Heart right ventricle (tissue), 16 donors: ENCODE measurements around the gene LSS. TPM values are rescaled to one million over a fixed set of nuclear protein-coding genes. Genes with fewer than 3 reads are reported as not detected.

Experiments
- ATAC-seq, 8 donors: fragments of 200-7000 bp; cut with Tn5 transposase; one replicate each; pipeline ENCODE4 v1.9.1; 2020; ENCODE audit warnings: mild to moderate bottlenecking in 8 of 8, moderate library complexity in 8 of 8, moderate number of reproducible peaks in 1 of 8
- DNase-seq, 2 donors: peaks; one replicate each; pipeline ENCODE4 v3.0.0-alpha.2; 2020
- H3K27ac ChIP-seq, 10 donors: fragments of 200-600 bp; sonication (generic) in 2 of 10; one replicate each; pipeline versions ENCODE4 v1.5.0 to v1.8.0; 2020 to 2022; ENCODE audit warnings: mild to moderate bottlenecking in 3 of 10
- H3K27me3 ChIP-seq, 7 donors: fragments of 200-600 bp; one replicate each; pipeline ENCODE4 v1.8.0; 2021 to 2022; ENCODE audit warnings: mild to moderate bottlenecking in 2 of 7
- H3K36me3 ChIP-seq, 9 donors: fragments of 200-600 bp; sonication (generic) in 1 of 9; one replicate each; pipeline versions ENCODE4 v1.5.0 to v1.8.0; 2020 to 2022; ENCODE audit warnings: mild to moderate bottlenecking in 2 of 9
- H3K4me1 ChIP-seq, 9 donors: fragments of 200-600 bp; sonication (generic) in 1 of 9; one replicate each; pipeline versions ENCODE4 v1.5.0 to v1.8.0; 2020 to 2022; ENCODE audit warnings: mild to moderate bottlenecking in 4 of 9
- H3K4me3 ChIP-seq, 10 donors: fragments of 200-600 bp; sonication (generic) in 2 of 10; one replicate each; pipeline versions ENCODE4 v1.5.0 to v1.8.0; 2020 to 2022; ENCODE audit warnings: mild to moderate bottlenecking in 7 of 10, moderate library complexity in 2 of 10
- H3K9me3 ChIP-seq, 11 donors: fragments of 200-600 bp in 10 of 11; sonication (generic) in 2 of 11; one replicate each; pipeline versions ENCODE4 v1.5.0 to v1.8.0; 2013 to 2022; ENCODE audit warnings: mild to moderate bottlenecking in 2 of 11, control low read depth in 1 of 11, moderate library complexity in 1 of 11
- WGBS, 2 donors: extraction: QIAGEN DNeasy Blood & Tissue Kit; methylation state at CpG; one replicate each; pipeline ENCODE4 v1.1.7; 2013; ENCODE audit warnings: inconsistent platforms in 1 of 2; 5-methylcytosine and 5-hydroxymethylcytosine counted together
- intact Hi-C, 10 donors: fragments of 100-400 bp; cut with DNase I; formaldehyde crosslinking; loops; one replicate each; pipeline versions ENCODE4 v1.11.1 to v1.14.2; 2022
- polyA plus RNA-seq, 2 donors: library from polyadenylated mRNA; stranded (reverse); fragments of 200-250 nt; gene quantifications; one replicate each; pipeline ENCODE4 v1.2.3, GENCODE V29; 2013
- total RNA-seq, 10 donors: library from RNA; stranded (reverse); fragmentation: NEBNext Ultra II Directional in 3 of 10; extraction: Animal tissue kit (Norgen Biotek cat#: 25700) in 3 of 10; gene quantifications; one replicate each; pipeline versions ENCODE4 v1.2.1 to v1.2.4, GENCODE V29; 2021 to 2023
- TF ChIP-seq, protein P1 (sequence below), 9 donors: fragments of 200-600 bp; sonication (generic) in 2 of 9; IDR thresholded peaks; one replicate each; pipeline versions ENCODE4 v1.5.0 to v1.8.0; 2021 to 2022; ENCODE audit warnings: antibody characterized with exemption in 9 of 9, mild to moderate bottlenecking in 5 of 9, moderate library complexity in 1 of 9
- donor health status: Arrhythmogenic right ventricular cardiomyopathy.
- donor health status: ischemic (EF 13 %, LVEDD 7.1; RV severe dilation, severe dysfunction).
- donor health status: healthy with polysubstance abuse.
- donor health status: DM: no; HTN: yes; CAD: no.
- donor health status: DM: no; HTN: no; CAD: no.
- donor health status: ischemic (EF 25% LVEDD 6.9; RV normal size, moderate dysfunction).
- donor health status: ischemic (EF 25% LVEDD 5.7; RV mildly dilated, moderate dysfunction).
- donor health status: healthy.
- donor health status: DM: yes; HTN: yes; CAD: no.
- donor health status: Ischemic cardiomyopathy.
- donor health status: ischemic (EF 35%, LVEDD 5.7; RV mildly dilated, moderate dysfunction).
- donor health status: nonischemic (EF 11% LVEDD 7.7; RV severe dilation, severe dysfunction).
- donor health status: DM: yes; HTN: yes; CAD: no.
- donor health status: PGD.
- donor health status: ischemic (EF 29% LVEDD 5.4; RV normal size, mild dysfunction).
- donor health status: nonischemic (EF 23%, LVEDD 6.1; RV moderate dilation, normal function).

The LSS gene
- total and polyA plus RNA-seq, 12 donors = 22.5 to 74.7 (median 40.7) TPM

DNA sequence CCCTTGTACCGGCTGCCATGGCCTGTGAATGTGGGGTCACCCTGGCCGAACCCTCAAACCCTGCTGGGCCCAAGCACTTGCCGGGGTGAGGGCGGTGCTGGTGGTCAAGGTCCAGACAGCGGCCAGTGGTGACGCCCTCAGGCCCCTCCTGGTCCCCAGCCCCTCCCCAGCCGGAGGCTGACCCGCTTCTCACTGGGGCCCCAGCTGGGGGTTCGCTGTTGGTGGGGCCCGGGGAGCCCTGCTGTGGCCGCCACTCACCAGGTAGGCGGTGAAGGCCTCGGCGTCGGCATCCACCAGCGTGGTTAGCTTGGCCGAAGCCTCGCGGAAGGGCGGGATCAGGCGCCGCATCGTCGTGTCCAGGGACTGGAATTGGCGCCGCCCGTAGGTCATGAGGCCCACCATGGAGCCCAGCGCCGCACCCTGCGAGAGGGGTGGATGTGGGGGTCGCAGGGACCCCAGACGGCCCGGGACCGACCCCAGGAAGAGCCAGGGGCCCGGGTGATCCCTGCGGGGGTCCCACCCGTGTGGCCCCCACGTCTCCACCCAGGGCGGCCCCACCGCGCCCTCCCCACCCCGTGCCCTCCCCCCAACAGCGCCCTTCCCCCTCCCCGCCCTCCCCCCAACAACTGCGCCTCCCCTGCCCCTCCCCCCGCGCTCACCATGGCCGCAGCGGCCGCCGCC, 83.3 kb downstream of the LSS start:
- TF ChIP-seq, protein P1, sequence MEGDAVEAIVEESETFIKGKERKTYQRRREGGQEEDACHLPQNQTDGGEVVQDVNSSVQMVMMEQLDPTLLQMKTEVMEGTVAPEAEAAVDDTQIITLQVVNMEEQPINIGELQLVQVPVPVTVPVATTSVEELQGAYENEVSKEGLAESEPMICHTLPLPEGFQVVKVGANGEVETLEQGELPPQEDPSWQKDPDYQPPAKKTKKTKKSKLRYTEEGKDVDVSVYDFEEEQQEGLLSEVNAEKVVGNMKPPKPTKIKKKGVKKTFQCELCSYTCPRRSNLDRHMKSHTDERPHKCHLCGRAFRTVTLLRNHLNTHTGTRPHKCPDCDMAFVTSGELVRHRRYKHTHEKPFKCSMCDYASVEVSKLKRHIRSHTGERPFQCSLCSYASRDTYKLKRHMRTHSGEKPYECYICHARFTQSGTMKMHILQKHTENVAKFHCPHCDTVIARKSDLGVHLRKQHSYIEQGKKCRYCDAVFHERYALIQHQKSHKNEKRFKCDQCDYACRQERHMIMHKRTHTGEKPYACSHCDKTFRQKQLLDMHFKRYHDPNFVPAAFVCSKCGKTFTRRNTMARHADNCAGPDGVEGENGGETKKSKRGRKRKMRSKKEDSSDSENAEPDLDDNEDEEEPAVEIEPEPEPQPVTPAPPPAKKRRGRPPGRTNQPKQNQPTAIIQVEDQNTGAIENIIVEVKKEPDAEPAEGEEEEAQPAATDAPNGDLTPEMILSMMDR (IDR thresholded peaks at IDR 0.05) = no peak
- Histone ChIP-seq H3K27ac (no peak overlapping the region), H3K9me3 (no peaks in the 10 kb centered on the region), H3K27me3 (no peaks in the 10 kb centered on the region), H3K4me1 (peaks cover 0 to 9% (median 5%) of the 10 kb centered on the region in 9 donors), H3K36me3 (no peaks in the 10 kb centered on the region), H3K4me3 (no peak overlapping the region)
- intact Hi-C loops = loop anchor here in 4 of 10 donors (5.0 to 10.0 kb wide), 3 partner anchors 87 to 110 kb away; no protein-coding TSS in a partner anchor
- ATAC-seq = no peak
- peak in 1 of 2 donors; percentile 12 for DNase-seq
- WGBS, 2 donors = 95 to 96% methylated on average over 38 to 51 of the region's 51 CpGs

DNA sequence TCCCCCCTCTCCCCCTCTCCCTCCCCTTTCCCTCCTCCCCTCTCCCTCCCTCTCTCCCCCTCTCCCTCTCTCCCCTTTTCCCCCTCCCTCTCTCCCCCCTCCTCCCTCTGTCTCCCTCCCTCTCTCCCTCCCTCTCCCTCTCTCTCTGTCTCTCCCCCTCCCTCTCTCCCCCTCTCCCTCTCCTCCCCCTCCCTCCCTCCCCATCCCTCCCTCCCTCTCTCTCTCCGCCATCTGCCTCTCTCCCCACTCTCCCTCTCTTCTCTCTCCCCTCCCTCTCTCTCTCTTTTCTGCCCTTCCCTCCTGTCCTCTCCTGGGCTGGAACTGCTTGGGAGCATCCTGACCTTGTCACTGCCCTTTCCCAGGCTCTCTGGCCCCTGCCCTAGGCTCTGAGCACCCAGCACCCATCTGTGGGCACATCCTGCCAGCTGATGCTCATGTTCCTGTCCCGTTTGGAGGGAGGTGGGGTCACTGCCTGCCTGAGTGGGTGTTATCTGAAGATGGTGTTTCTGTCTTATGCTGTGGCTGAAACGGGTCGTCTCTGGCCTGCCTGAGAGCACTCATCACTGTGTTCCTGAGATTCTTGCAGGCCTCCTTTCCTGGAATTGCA, 84.0 kb downstream of the LSS start:
- no peak for ATAC-seq
- 43 to 51% methylated on average over 4 of the region's 4 CpGs for WGBS, 2 donors
- Histone ChIP-seq H3K27ac (no peak overlapping the region), H3K4me3 (no peak overlapping the region), H3K4me1 (peaks cover 0 to 9% (median 5%) of the 10 kb centered on the region in 9 donors), H3K27me3 (no peaks in the 10 kb centered on the region), H3K9me3 (no peaks in the 10 kb centered on the region), H3K36me3 (no peaks in the 10 kb centered on the region)
- TF ChIP-seq, protein P1 (IDR thresholded peaks at IDR 0.05) = no peak
- intact Hi-C loops = loop anchor here in 7 of 10 donors (5.0 to 10.0 kb wide), 5 partner anchors 83 to 113 kb away; partner anchors contain the start of gene LSS (in 2 of the 7)
- peak in 1 of 2 donors; percentile 9 for DNase-seq

DNA sequence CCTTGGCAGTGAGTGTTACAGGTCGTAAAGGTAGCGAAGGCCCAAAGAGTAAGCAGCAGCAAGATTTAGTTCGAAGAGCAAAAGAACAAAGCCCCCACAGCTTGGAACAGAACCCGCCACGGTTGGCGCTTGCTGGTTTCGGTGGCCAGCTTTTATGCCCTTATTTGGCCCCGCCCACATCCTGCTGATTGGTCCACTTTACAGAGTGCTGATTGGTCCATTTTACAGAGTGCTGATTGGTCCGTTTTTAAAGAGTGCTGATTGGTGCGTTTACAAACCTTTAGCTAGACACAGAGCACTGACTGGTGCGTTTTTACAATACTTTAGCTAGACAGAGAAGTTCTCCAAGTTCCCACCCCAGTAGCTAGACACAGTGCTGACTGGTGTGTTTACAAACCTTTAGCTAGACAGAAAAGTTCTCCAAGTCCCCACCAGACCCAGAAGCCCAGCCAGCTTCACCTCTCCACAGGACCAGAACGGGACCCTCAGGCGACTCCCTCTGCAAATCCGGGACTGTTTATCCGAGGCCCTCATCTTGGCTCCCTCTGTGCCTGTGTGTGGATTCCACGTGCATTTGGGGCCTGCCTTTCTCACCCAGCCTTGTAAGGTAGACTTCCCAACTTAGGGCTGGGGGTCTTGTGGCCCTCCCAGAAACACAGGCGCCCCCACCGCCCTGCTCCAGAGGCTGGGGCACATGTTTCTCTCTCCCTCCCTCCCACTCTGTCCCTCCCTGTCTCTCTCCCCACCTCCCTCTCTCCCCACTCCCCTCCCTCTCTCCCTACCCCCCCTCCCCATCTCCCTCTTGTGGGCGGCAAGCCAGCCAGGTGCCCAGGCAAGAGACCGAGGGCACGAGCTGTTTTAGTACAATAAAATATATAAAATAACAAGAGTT, 85.7 kb downstream of the LSS start:
- no peak overlapping the region for H3K27ac ChIP-seq
- no peaks in the 10 kb centered on the region for H3K9me3 ChIP-seq
- ATAC-seq (peak in 1 of 8 donors; percentile 9), DNase-seq (peak in 1 of 2 donors; percentile 11)
- no peak overlapping the region for H3K4me3 ChIP-seq
- intact Hi-C loops = loop anchor here in 6 of 10 donors (1.0 to 10.0 kb wide), 5 partner anchors 84 to 114 kb away; partner anchors contain the start of gene LSS (in 2 of the 6)
- peaks cover 0 to 9% (median 5%) of the 10 kb centered on the region in 9 donors for H3K4me1 ChIP-seq
- H3K36me3 ChIP-seq = no peaks in the 10 kb centered on the region
- WGBS, 2 donors = 84 to 85% methylated on average over 21 of the region's 21 CpGs
- no peaks in the 10 kb centered on the region for H3K27me3 ChIP-seq
- TF ChIP-seq, protein P1 (IDR thresholded peaks at IDR 0.05) = no peak
